GM19043 (cell line): ENCODE data around the gene ANXA3.

ENCODE experiments used
- ATAC-seq: cut with Tn5 transposase; IDR thresholded peaks from one replicate; pipeline ENCODE4 v1.9.1; 2021; ENCODE audit warnings: low read depth; ENCODE audit not compliant: unreplicated experiment

Gene ANXA3

GRCh38 chr4:78608684-78609083 lies 57.1 kb downstream of the ANXA3 start:
- ATAC-seq, result no peak

GRCh38 chr4:78609580-78609979 lies 58.0 kb downstream of the ANXA3 start:
- ATAC-seq, result no peak

GRCh38 chr4:78610546-78611214 lies 59.1 kb downstream of the ANXA3 start:
- peak; percentile 40 for ATAC-seq

- ATAC-seq, result no peak
These were observed 59.6 kb downstream of the ANXA3 start for GRCh38 chr4:78611215-78611558.

- no peak for ATAC-seq
These were observed 61.0 kb downstream of the ANXA3 start for GRCh38 chr4:78612398-78613178.

GRCh38 chr4:78613522-78614321 lies 62.2 kb downstream of the ANXA3 start:
- peak; percentile 55 for ATAC-seq

GRCh38 chr4:78616046-78616498 lies 64.5 kb downstream of the ANXA3 start:
- no peak for ATAC-seq

GRCh38 chr4:78618436-78618835 lies 66.9 kb downstream of the ANXA3 start:
- ATAC-seq, result no peak

- no peak for ATAC-seq
These were observed 69.8 kb downstream of the ANXA3 start for GRCh38 chr4:78621395-78621794.

- no peak for ATAC-seq
These were observed 70.8 kb downstream of the ANXA3 start for GRCh38 chr4:78622253-78622979.

- no peak for ATAC-seq
These were observed 72.5 kb downstream of the ANXA3 start for GRCh38 chr4:78624048-78624447.

- no peak for ATAC-seq
These were observed 73.5 kb downstream of the ANXA3 start for GRCh38 chr4:78625073-78625472.

- no peak for ATAC-seq
These were observed 75.7 kb downstream of the ANXA3 start for GRCh38 chr4:78627046-78627965.

- ATAC-seq, result no peak
These were observed 76.6 kb downstream of the ANXA3 start for GRCh38 chr4:78627966-78628678.

GRCh38 chr4:78629991-78630541 lies 78.5 kb downstream of the ANXA3 start:
- no peak for ATAC-seq

GRCh38 chr4:78630615-78631014 lies 79.0 kb downstream of the ANXA3 start:
- ATAC-seq, result no peak

- ATAC-seq, result no peak
These were observed 82.6 kb downstream of the ANXA3 start for GRCh38 chr4:78634011-78634664.
